ENCODE measurements around the gene GBE1. TPM values are rescaled to one million over a fixed set of nuclear protein-coding genes. Genes with fewer than 3 reads are reported as not detected.

Gene GBE1
- total RNA-seq, 1 donor from 2014 or later: 14.7 TPM

DNA sequence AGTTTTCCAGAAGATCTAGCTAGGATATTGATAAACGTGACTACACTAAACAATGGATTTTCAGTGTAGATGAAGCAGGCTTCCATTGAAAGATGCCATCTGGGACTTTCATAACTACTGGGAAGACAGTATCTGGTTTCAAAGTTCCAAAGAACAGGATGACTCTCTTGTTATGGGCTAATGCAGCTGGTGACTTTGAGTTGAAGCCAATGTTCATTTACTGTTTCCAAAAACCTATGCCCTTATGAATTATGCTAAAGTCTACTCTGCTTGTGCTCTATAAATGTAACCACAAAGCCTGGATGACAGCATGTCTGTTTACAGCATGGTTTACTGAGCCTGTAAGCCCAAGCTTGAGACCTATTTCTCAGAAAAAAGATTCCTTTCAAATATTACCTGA is 245.4 kb downstream of the GBE1 start:
- Mint-ChIP-seq H3K4me1 (ENCODE audit: unreplicated experiment) (no peaks in the 10 kb centered on the region), H3K27me3 (no peaks in the 10 kb centered on the region), H3K27ac (no peak overlapping the region), H3K36me3 (no peaks in the 10 kb centered on the region), H3K4me3 (no peak overlapping the region), H3K9me3 (no peaks in the 10 kb centered on the region)
- TF ChIP-seq, protein P1, sequence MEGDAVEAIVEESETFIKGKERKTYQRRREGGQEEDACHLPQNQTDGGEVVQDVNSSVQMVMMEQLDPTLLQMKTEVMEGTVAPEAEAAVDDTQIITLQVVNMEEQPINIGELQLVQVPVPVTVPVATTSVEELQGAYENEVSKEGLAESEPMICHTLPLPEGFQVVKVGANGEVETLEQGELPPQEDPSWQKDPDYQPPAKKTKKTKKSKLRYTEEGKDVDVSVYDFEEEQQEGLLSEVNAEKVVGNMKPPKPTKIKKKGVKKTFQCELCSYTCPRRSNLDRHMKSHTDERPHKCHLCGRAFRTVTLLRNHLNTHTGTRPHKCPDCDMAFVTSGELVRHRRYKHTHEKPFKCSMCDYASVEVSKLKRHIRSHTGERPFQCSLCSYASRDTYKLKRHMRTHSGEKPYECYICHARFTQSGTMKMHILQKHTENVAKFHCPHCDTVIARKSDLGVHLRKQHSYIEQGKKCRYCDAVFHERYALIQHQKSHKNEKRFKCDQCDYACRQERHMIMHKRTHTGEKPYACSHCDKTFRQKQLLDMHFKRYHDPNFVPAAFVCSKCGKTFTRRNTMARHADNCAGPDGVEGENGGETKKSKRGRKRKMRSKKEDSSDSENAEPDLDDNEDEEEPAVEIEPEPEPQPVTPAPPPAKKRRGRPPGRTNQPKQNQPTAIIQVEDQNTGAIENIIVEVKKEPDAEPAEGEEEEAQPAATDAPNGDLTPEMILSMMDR (conservative IDR thresholded peaks at IDR 0.05): no peak
- no peak for DNase-seq (ENCODE audit: extremely low spot score, unreplicated experiment)

DNA sequence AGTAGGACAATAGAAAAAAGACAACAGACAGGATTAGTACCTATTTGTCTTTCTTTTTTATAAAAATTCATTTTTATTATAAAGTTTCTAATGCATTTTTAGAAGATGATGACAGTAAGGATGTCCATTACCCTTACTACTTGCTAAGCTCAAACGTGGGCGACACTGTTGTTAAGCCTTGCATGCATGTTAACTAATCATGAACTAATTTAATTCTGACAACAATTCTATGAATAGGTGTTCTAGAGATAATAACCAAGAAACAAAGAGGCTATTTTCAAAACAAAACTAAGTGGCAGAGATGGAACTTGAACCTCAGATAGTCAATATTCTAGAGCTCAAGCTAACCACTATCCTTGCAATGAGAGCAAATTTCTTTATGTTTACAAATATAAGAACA is 247.9 kb downstream of the GBE1 start:
- Mint-ChIP-seq H3K4me1 (ENCODE audit: unreplicated experiment) (no peaks in the 10 kb centered on the region), H3K9me3 (no peaks in the 10 kb centered on the region), H3K27me3 (no peaks in the 10 kb centered on the region), H3K36me3 (no peaks in the 10 kb centered on the region), H3K27ac (no peak overlapping the region), H3K4me3 (no peak overlapping the region)
- no peak for DNase-seq (ENCODE audit: extremely low spot score, unreplicated experiment)
- TF ChIP-seq, protein P1 (conservative IDR thresholded peaks at IDR 0.05): no peak

DNA sequence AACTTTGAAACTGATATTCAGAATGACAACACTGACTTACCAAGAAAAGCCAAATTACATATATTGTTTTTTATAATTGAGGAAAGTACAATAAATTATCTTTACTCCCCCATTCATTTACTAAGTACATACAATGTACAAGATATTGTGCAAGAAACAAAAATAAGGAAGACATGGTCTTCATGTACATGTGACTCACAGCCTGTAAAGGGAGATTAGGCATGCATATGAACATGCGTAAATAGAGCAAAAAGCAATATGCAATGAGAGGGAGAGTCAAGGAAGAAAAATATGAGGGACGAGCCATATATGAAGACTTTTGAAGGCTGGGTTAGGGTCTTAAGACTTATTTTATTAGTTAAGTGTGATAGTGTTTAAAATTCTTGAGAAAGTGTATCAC is 258.4 kb downstream of the GBE1 start:
- TF ChIP-seq, protein P1 (conservative IDR thresholded peaks at IDR 0.05): no peak
- H3K4me1 Mint-ChIP-seq (ENCODE audit: unreplicated experiment): no peaks in the 10 kb centered on the region
- no peaks in the 10 kb centered on the region for H3K27me3 Mint-ChIP-seq
- no peak overlapping the region for H3K27ac Mint-ChIP-seq
- H3K36me3 Mint-ChIP-seq: peaks cover 8% of the 10 kb centered on the region
- no peak overlapping the region for H3K4me3 Mint-ChIP-seq
- peaks cover 7% of the 10 kb centered on the region for H3K9me3 Mint-ChIP-seq
- DNase-seq (ENCODE audit: extremely low spot score, unreplicated experiment): no peak

DNA sequence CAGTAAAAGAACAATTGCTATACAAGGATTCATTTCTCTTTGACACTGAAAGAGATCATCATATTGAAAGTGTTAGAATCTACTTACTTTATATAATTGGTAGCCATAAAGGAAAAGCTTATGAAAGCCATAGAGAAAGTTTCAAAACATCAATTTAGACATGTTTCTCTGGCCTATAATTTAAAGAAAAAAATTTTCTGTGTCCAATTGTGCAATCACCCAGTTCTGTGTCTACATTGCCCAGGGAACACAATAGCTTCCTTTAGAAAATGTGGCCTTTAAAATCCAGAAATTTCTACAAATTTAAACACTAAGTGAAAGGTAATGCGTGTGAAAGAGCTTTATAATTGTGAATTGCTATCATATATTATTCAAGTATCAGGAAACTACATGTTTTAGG is 259.2 kb downstream of the GBE1 start:
- peaks cover 7% of the 10 kb centered on the region for H3K9me3 Mint-ChIP-seq
- no peak overlapping the region for H3K4me3 Mint-ChIP-seq
- TF ChIP-seq, protein P1 (conservative IDR thresholded peaks at IDR 0.05): no peak
- no peaks in the 10 kb centered on the region for H3K4me1 Mint-ChIP-seq (ENCODE audit: unreplicated experiment)
- DNase-seq (ENCODE audit: extremely low spot score, unreplicated experiment): no peak
- no peak overlapping the region for H3K27ac Mint-ChIP-seq
- peaks cover 8% of the 10 kb centered on the region for H3K36me3 Mint-ChIP-seq
- H3K27me3 Mint-ChIP-seq: no peaks in the 10 kb centered on the region

DNA sequence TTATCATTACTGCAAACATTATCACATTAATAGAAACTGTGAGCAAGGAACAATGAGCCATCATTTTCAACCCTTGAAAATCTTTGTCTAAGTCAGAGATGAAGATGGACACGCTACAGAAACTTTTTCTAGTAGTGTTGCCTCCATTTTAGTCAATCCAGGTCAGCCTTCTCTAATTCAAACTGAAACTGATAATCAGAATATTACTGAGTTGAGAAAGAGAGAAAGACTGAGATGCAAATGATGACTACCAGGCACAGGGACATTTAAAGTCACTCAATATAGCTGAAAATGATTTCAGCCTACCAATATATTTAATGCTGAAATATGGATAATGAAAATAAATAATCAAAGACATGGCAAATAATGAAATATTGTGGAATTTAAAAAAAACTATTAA is 261.4 kb downstream of the GBE1 start:
- DNase-seq (ENCODE audit: extremely low spot score, unreplicated experiment): no peak
- Mint-ChIP-seq H3K4me1 (ENCODE audit: unreplicated experiment) (no peaks in the 10 kb centered on the region), H3K9me3 (no peaks in the 10 kb centered on the region), H3K27me3 (no peaks in the 10 kb centered on the region), H3K36me3 (no peaks in the 10 kb centered on the region), H3K27ac (no peak overlapping the region), H3K4me3 (no peak overlapping the region)
- TF ChIP-seq, protein P1 (conservative IDR thresholded peaks at IDR 0.05): no peak
